SW480 (cell line): Measurements from ENCODE around the gene MOBP.
"Not testable (repeated sequence)": the region's sequence is repeated elsewhere in the genome, so short reads cannot be mapped to it uniquely, and the experiment has no call there.

Source experiments
- DNase-seq: peaks from one replicate; pipeline ENCODE4 v3.0.0-alpha.2; 2016; ENCODE audit warnings: low spot score

MOBP gene, protein sequence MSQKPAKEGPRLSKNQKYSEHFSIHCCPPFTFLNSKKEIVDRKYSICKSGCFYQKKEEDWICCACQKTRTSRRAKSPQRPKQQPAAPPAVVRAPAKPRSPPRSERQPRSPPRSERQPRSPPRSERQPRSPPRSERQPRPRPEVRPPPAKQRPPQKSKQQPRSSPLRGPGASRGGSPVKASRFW

DNA sequence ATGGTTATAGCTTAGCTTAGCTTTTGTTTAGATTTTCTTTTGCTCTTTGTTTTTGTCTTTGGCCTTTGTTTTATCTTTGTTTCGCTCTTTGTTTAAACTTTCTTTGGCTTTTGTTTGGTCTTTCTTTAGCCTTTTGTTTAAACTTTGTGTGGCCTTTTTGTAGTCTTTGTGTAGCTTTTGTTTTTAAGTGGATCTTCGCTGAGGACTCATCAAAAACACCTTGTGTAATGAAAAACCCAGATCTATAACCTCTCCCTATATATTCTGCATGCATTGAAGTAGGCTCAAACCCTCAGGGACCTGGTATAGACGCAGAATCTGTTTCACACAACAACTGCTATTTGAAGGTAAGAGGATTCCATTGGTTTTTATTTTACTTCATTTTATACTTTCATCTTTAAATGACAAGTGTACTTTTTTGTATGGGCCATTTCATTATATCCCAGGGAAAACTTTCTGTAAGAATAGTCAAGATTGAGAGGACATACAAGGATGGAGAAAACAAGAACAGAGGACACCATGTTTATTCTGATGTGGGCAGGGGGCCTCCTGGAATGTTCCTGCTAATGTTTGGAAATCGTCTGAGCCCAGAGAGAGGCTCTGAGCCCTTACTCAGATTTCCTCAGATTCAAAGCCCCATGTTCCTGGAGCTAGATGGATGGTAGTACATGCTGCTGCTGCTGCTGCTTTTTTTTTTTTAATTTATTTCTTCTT, at the start of gene MOBP:
MOBP (plus strand) TSS at position 287 of the 714 bp plus-strand sequence. CDS start 34,390 bp downstream, outside the sequence.
- no peak for DNase-seq

DNA sequence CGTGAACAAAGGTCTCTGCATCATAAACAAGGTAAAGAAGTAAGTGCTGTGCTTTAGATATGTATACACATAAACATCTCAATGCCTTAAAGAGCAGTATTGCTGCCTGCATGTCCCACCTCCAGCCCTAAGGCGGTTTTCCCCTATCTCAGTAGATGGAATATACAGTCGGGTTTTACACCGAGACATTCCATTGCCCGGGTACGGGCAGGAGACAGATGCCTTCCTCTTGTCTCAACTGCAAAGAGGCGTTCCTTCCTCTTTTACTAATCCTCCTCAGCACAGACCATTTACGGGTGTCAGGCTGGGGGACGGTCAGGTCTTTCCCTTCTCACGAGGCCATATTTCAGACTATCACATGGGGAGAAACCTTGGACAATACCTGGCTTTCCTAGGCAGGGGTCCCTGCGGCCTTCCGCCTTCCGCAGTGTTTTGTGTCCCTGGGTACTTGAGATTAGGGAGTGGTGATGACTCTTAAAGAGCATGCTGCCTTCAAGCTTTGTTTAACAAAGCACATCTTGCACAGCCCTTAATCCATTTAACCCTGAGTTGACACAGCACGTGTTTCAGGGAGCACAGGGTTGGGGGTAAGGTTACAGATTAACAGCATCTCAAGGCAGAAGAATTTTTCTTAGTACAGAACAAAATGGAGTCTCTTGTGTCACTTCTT, 48.8 kb upstream of the MOBP start:
- not testable (repeated sequence) for DNase-seq

DNA sequence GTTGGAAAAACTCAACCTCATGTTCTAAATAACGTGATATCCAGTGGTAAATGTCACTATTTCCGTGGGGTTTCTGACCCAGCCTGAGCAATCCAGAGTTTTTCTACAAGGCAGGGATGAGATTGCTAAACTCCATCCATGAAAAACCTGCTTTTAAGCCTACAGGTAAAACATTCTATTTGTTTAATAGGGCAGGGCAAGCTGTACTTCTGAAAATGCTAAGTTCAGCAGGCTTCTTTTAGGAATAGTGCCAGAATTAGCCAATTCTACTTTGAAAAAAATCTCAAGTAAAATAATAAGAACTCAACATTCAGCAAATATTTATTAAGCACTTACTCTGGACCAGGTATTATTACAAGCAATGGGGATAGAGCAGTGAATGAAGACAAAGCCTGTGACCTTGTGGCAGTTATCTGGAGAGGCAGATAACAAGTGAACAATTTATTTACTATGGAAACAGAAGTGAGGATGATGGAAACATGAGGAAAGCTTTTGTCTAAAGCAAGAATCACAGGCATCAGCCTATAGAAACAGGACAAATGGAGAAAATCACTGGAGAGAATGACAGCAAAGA, 47.7 kb upstream of the MOBP start:
- DNase-seq: no peak

DNA sequence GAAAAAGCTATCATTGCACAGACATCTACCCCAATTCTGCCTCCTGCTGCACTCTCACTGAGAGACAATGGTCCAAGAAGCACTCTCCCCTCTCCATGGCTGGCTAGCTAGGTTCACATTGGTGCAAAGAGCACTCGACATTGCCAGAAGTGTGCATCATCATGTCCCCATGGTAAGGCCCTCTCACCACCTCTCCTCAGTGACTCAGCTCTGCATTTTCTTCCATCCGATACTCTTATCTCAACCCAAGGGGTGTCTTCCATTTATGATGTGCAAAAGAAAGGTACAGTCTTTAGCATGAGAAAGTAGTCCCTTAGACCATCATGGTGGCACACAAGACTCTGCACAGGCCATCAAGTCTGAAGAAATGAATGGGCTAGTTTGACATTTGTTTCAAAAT, 46.9 kb upstream of the MOBP start:
- no peak for DNase-seq

DNA sequence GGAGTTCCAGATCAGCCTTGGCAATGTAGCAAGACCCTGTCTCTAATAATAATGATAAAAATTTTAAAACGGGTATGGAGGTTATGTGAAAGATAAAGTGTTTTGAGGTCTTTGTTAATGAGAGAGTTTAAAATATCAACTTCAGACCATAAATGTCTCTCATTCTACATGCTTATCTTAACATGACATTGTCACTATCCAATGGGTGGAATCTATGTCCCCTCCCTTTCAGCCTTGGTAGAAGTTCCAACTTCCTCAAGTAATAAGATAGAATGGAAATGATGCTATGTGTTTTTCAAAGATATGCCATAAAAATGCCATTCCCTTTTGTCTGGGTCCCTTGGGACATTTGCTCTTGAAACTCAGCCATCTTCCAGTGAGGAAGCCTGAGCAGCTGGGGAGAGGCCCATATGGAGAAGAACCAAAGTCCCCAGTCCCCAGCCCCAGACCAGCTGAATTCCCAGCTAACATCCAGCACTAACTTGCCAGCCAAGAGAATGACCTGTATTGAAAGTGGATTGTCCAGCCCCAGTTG, 44.0 kb upstream of the MOBP start:
- DNase-seq: no peak

DNA sequence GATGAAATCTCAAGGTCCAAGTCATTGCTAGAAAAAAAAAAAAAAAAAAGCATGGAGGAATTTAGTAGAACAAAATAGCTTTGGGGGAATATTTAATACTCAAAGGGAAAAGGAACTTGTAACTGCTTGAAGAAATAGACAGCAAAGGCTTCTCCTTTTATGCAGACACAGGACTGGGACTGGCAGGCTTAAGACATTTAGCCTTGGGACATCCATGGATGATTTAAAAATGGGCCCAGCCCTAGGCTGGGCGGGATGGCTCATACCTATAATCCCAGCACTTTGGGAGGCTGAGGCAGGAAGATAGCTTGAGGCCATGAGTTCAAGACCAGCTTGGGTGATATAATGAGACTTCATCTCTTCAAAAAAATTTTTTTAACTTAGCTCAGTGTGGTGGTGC, 41.2 kb upstream of the MOBP start:
- DNase-seq: no peak

DNA sequence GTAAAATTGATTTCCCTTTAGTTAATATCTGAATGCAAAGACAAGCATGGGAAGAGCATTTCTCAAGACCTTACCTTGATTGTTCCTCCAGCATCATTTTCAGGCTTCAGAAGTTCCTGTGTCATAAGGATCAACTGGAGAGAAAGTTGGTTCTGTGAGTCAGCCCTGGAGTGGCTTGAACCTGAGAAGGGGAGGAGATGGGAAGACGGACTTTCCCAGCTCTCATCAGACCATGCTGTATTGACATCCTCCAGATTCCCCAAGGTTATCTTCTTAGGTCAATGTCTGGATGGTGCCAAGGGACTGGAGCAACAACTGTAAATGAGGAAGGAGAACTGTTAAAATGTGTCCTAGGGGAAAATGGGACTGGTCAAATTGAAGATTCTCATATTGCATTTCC, 40.0 kb upstream of the MOBP start:
- no peak for DNase-seq

DNA sequence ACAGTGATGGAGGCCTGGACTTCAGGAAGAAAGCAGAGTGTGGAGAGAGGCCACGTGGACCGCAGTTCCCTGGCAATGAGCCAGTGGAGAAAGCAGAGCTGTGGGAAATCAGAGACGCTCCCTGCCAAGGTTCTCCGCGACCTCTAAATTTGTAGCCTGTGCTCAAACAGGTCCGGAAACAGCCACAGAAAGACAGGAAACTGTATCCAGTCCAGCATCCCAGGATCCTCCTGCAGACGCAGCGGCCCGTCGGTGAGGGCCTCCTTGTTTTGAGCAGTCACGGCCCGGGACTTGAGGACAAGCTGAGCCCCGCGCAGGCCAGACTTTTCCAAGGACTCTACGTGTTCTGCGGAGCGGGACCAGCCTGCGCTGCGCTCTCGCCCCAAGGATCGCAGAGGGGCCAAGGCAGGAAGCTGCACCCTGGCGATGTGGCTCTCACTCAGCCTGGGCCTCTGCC, 38.7 kb upstream of the MOBP start:
- DNase-seq: no peak

DNA sequence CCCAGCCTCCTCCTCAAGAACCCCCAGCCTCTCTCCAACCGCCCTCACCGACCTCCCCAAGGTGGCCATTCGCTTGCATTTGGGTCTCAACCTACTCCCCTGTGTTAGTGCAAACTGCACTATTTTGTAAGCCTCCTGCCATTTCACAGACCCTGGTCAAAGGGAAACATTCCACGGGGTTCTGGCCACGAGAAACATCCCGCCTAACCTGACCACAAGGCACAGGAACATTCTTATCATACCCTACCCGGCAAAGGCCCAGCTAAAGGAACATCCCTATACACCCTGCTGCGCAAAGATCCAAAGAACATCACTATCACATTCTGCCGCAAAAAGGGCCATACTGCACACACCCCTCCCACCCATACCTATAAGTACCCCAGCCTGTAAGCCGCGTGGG, 38.0 kb upstream of the MOBP start:
- DNase-seq: no peak

DNA sequence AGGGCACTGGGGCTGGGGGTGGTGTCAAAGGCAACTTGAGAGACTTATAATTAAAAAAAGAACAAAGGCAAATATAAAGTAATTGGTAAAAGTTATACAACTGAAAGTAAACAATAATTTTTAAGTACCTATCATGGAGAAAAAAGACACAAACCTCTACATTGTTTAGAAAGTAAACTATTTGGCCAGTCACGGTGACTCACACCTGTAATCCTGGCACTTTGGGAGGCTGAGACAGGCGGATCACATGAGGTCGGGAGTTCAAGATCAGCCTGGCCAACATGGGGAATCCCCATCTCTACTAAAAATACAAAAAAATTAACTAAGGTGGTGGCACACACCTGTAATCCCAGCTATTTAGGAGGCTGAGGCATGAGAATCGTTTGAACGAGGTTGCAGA, 35.1 kb upstream of the MOBP start:
- DNase-seq: no peak

DNA sequence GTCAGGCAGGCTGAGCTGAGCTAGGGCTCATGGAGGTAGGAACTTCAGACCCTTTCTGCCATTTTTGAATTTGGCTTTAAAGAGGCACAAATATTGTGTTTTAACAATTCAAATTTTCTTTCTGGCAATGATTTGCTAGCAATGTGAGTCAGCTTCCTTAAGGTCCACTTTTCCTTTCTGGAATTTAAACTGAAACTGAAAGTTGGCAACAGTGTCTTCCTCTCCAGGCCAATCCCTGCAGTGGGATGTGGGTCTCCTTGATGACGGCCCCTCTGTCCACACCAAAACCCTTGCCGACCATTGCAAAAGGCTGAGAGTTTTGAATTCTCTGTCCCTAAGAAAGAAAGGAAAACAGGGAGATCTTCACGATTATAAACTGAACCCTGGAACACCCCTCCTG, 33.8 kb upstream of the MOBP start:
- DNase-seq: no peak

DNA sequence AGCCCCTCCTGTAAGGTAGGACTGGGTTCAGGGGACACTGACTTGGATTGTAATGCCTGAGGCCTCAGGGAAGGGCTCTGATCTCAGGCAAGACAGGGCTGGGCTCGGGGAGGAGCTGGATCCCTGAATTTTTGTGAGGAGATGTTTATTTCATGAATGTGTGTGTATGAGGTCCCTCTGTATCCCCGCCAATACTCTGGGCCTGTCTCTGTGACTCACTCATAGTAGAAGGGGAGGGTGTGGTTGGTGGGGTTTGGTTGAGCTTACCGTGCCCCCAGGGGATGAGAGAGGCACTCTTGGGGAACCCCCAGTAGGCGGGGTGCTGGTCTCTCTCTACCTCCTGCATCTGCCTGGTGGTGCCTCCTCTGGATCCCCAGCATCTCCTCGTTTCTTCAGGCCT, 32.9 kb upstream of the MOBP start:
- DNase-seq: no peak

DNA sequence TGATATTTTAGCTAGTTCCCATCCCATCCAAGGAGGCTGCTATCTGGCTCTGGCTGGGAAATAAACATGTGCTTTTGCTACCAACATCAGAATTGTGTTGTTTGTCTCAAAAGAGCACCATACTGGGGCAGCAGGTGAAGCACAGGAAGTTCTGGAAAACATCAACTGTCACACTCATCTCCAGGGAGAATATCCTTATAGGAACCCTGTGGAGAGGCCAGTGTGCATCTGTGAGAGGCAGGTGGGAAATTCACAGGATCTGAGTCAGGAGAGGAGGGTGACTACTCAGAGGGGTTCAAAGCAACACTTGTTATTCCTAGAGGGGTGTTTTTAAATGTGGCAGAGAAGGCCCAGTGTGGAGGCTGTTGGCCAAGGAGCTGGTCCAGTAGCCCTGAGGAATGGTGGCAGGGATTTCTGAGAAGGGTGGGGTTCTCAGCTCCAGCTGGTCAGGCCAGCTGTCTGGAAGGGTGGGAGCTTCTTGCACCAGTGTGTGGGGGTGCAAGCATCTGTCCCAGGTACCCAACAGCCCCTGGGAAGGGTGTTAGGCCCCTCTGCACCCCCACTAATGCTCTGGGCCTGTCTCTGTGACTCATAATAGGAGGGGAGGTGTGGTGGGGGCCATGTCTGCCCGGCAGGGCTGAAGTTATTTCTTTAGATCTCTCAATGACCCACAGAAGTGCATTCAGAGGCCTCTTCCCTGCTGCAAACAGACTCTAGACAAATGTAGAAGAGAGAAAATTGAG, 32.3 kb upstream of the MOBP start:
- no peak for DNase-seq

DNA sequence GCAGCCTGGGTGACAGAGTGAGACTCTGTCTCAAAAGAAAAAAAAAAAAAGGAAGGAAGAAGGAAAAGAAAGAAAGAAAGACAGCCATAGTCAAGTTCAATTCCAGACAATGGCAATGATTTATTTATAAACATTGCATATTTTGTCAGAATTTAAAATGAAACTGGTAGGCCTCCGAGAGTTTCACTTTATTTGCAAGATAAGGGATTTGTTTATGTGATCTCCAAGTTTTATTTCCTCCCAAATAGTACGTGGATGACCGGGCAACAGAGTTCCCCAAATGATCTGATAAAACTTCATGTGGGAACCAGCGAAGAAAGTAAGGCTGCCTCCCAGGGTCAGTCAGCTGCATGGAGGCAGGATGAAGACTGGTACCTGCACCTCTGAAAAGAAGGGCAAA, 28.6 kb upstream of the MOBP start:
- DNase-seq: no peak

DNA sequence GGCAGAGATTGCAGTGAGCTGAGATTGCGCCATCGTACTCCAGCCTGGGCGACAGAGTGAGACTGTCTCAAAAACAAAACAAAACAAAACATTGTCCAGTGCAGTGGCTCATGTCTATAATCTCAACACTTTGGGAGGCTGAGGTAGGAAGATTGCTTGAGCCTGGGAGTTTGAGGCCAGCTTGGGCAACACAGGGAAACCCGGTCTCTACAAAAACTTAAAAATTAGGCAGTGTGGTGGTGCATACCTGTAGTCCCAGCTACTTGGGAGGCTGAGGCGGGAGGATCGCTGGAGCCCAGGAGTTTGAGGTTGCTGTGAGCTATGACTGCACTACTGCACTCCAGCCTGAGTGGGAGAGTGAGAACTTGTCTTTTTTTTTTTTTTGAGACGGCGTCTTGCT, 27.2 kb upstream of the MOBP start:
- no peak for DNase-seq

DNA sequence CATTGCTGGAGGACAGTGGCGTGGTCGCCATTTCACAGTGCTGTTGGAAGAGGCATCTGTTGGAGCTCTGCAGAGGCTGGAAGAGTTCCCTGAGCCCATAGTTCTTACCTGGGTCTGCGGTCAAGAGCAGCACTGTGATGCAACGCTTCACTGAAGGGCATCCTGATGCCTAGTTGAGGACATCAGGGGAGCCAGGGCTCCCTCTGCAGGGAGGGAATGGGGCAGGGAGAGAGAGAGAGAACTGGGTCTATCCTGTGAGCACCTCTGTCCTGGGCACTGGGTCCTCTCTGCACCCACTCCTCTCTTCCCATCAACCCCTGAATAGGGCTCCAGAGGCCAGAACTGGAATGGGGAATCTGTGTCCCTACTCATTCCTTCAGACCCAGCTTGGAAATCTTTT, 23.9 kb upstream of the MOBP start:
- no peak for DNase-seq

DNA sequence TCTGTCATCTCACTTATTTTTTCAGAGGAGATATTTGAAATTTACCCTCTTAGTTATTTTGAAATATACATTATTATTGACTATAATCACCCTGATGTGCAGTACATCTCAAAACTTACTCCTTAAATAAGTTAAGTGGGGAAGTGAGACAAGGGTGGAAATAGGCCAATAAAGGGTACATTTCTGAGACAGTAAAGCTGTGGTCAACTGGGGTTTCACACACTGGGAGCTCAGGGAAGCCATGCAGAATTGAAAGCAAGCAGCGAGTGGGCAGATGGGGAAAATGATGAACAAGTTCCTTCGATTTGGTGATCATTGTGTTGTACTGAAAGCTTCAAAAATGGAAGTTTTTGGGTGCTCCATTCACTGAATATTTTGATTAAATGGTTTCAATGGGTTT, 21.6 kb upstream of the MOBP start:
- DNase-seq: no peak

DNA sequence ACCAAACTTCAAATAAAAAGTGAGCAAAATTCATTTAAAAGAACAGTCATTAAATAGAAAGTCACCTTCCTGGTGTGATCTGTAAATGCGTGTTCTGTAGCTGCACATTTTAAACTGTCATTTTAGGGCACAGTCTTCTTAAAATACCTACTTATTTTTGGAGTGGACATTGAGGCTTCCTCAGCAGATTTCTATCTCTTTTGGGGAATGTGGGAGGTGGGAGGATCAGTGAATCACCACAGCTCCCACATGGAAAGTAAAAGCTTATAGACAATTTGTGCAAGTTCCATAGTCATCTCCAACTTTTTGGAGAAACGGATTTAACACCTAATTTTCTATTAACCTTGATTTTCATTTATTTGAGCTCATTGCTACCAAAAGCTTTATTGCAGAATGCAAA, 21.0 kb upstream of the MOBP start:
- DNase-seq: no peak

DNA sequence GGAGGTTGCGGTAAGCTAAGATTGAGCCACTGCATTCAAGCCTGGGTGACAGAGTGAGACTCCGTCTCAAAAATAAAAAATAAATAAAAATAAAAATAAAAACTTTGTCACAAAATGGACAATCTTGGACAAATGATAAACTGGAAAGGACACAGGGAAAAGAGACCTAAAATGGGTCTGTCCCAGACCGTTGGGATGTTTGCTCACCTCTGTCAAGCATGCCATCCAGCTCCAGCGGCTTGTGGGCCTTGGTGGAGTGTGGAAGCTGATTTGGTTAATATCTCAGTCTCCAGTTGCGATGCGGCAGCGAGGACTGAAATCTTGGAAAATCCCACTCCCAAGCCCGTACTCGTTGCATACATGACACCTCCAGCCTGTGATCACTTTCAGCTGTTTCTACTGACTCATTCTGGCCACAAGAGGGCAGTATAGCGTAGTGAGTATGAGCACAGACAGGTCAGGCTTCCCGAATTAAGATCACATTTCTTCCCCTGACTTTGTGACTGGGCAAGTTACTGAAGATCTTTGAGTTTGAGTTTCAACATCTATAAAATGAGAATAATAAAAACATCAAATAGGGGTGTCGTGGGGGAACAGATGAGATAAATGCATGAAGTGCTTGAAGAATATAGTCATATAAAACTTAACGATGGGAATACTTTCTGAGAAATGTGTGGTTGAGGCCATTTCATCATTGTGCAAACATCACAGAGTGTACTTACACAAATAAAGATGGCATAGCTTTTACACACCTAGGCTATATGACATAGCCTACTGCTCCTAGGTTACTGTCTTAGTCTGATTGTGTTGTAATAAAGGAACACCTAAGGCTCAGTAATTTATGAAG, 19.6 kb upstream of the MOBP start:
- DNase-seq: peak; percentile 75

DNA sequence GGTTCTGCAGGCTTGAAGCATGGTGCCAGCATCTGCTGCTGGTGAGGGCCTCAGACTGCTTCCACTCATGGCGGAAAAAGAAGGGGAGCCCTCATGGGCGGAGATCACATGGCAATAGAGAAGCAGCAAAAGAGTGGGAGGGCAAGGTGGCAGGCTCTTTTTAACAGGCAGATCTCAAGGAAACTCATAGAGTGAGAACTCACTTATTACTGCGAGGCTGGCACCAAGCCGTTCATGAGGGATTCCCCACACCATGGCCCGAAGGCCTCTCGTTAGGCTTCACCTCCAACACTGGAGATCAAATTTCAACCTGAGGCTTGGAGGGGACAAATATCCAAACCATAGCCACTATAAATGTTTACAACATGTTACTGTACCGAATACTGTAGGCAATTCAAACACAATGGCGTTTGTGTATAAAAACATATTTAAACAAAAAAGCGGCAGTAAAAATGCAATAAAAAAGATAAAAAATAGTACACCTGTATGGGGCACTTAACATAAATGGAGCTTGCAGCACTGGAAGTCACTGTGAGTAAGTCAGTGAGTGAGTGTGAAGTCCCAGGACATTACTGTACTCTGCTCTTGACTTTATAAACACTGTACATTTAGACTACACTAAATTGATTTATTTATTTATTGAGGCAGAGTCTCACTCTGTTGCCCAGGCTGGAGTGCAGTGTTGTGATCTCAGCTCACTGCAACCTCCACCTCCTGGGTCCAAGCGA, 18.8 kb upstream of the MOBP start:
- no peak for DNase-seq

DNA sequence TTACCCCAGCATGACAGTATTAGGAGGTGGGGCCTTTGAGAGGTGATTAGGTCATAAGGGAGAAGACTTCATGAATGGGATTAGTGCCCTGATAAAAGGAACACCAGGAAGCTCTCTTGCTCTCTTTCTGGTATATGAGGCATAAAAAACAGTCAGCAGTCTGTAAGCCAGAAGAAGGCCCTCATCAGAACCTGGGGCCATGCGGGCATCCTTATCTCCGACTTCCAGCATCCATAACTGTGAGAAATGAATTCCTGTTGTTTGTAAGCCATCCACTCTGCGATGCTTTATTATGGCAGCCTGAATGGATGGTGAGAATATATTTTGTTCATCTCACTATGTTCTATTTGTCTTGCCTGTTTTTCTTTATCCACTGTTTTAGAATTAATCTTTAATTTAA, 17.7 kb upstream of the MOBP start:
- no peak for DNase-seq
